Measurements from ENCODE around the gene VAV3.
A peak's percentile ranks its signal among the peaks of the same experiment; 100 is the strongest.

The VAV3 gene

GRCh38 chr1:107972391-107973180 is 7.6 kb upstream of the VAV3 start:
- Histone ChIP-seq H3K9ac (ENCODE audit: low read length in 2 of 2) (no peak overlapping the region), H3K9me3 (ENCODE audit: control insufficient read depth in 2 of 2, low read length in 2 of 2) (no peaks in the 10 kb centered on the region), H3K27me3 (ENCODE audit: control insufficient read depth in 1 of 2, insufficient read depth in 2 of 2, low read length in 2 of 2) (no peaks in the 10 kb centered on the region), H3K27ac (ENCODE audit: low read length) (no peak overlapping the region), H3K4me1 (ENCODE audit: control insufficient read depth, insufficient read depth, low read length) (no peaks in the 10 kb centered on the region), H3K36me3 (ENCODE audit: control insufficient read depth in 2 of 2, insufficient read depth in 2 of 2, low read length in 2 of 2) (no peaks in the 10 kb centered on the region), H3K4me3 (ENCODE audit: low read length in 2 of 2) (no peak overlapping the region)

- Histone ChIP-seq H3K4me1 (ENCODE audit: control insufficient read depth, insufficient read depth, low read length) (peaks cover 4% of the 10 kb centered on the region), H3K9me3 (ENCODE audit: control insufficient read depth in 2 of 2, low read length in 2 of 2) (no peaks in the 10 kb centered on the region)
Measured at GRCh38 chr1:107966550-107966949, 1.6 kb upstream of the VAV3 start.

GRCh38 chr1:107964336-107965109 is 457 bp downstream of the VAV3 start:
- Histone ChIP-seq H3K36me3 (ENCODE audit: control insufficient read depth in 2 of 2, insufficient read depth in 2 of 2, low read length in 2 of 2) (no peaks in the 10 kb centered on the region), H3K9ac (ENCODE audit: low read length in 2 of 2) (no peak overlapping the region), H3K27ac (ENCODE audit: low read length) (no peak overlapping the region), H3K4me1 (ENCODE audit: control insufficient read depth, insufficient read depth, low read length) (peaks cover 4% of the 10 kb centered on the region), H3K9me3 (ENCODE audit: control insufficient read depth in 2 of 2, low read length in 2 of 2) (no peaks in the 10 kb centered on the region), H3K27me3 (ENCODE audit: control insufficient read depth in 1 of 2, insufficient read depth in 2 of 2, low read length in 2 of 2) (peaks cover 10 to 18% of the 10 kb centered on the region in 2 donors), H3K4me3 (ENCODE audit: low read length in 2 of 2) (peak overlapping the region; percentile 42 to 72)

More at GRCh38 chr1:107966550-107966949, 1.6 kb upstream of the VAV3 start:
- no peak overlapping the region for H3K4me3 ChIP-seq (ENCODE audit: low read length in 2 of 2)
- no peaks in the 10 kb centered on the region for H3K36me3 ChIP-seq (ENCODE audit: control insufficient read depth in 2 of 2, insufficient read depth in 2 of 2, low read length in 2 of 2)
- H3K9ac ChIP-seq (ENCODE audit: low read length in 2 of 2), result no peak overlapping the region
- H3K27ac ChIP-seq (ENCODE audit: low read length), result no peak overlapping the region
- H3K27me3 ChIP-seq (ENCODE audit: control insufficient read depth in 1 of 2, insufficient read depth in 2 of 2, low read length in 2 of 2), result peaks cover 10 to 18% of the 10 kb centered on the region in 2 donors

- Histone ChIP-seq H3K36me3 (ENCODE audit: control insufficient read depth in 2 of 2, insufficient read depth in 2 of 2, low read length in 2 of 2) (no peaks in the 10 kb centered on the region), H3K4me1 (ENCODE audit: control insufficient read depth, insufficient read depth, low read length) (peaks cover 4% of the 10 kb centered on the region), H3K27ac (ENCODE audit: low read length) (no peak overlapping the region), H3K9me3 (ENCODE audit: control insufficient read depth in 2 of 2, low read length in 2 of 2) (no peaks in the 10 kb centered on the region), H3K9ac (ENCODE audit: low read length in 2 of 2) (peak overlapping the region in 1 of 2 donors; percentile 55), H3K27me3 (ENCODE audit: control insufficient read depth in 1 of 2, insufficient read depth in 2 of 2, low read length in 2 of 2) (peaks cover 10 to 18% of the 10 kb centered on the region in 2 donors), H3K4me3 (ENCODE audit: low read length in 2 of 2) (peak overlapping the region; percentile 42 to 72)
Measured at GRCh38 chr1:107963601-107964335, 1.2 kb downstream of the VAV3 start.

GRCh38 chr1:107963008-107963407 is 2.0 kb downstream of the VAV3 start:
- Histone ChIP-seq H3K9ac (ENCODE audit: low read length in 2 of 2) (no peak overlapping the region), H3K4me3 (ENCODE audit: low read length in 2 of 2) (no peak overlapping the region)

GRCh38 chr1:107954719-107955415 is 10.1 kb downstream of the VAV3 start:
- Histone ChIP-seq H3K4me3 (ENCODE audit: low read length in 2 of 2) (no peak overlapping the region), H3K27ac (ENCODE audit: low read length) (no peak overlapping the region), H3K9ac (ENCODE audit: low read length in 2 of 2) (no peak overlapping the region), H3K9me3 (ENCODE audit: control insufficient read depth in 2 of 2, low read length in 2 of 2) (no peaks in the 10 kb centered on the region), H3K27me3 (ENCODE audit: control insufficient read depth in 1 of 2, insufficient read depth in 2 of 2, low read length in 2 of 2) (no peaks in the 10 kb centered on the region), H3K4me1 (ENCODE audit: control insufficient read depth, insufficient read depth, low read length) (no peaks in the 10 kb centered on the region), H3K36me3 (ENCODE audit: control insufficient read depth in 2 of 2, insufficient read depth in 2 of 2, low read length in 2 of 2) (no peaks in the 10 kb centered on the region)

More at GRCh38 chr1:107963008-107963407, 2.0 kb downstream of the VAV3 start:
- Histone ChIP-seq H3K9me3 (ENCODE audit: control insufficient read depth in 2 of 2, low read length in 2 of 2) (no peaks in the 10 kb centered on the region), H3K27me3 (ENCODE audit: control insufficient read depth in 1 of 2, insufficient read depth in 2 of 2, low read length in 2 of 2) (peaks cover 10 to 18% of the 10 kb centered on the region in 2 donors), H3K4me1 (ENCODE audit: control insufficient read depth, insufficient read depth, low read length) (peaks cover 4% of the 10 kb centered on the region), H3K27ac (ENCODE audit: low read length) (no peak overlapping the region), H3K36me3 (ENCODE audit: control insufficient read depth in 2 of 2, insufficient read depth in 2 of 2, low read length in 2 of 2) (no peaks in the 10 kb centered on the region)

GRCh38 chr1:107954126-107954525 is 10.9 kb downstream of the VAV3 start:
- Histone ChIP-seq H3K9ac (ENCODE audit: low read length in 2 of 2) (no peak overlapping the region), H3K4me1 (ENCODE audit: control insufficient read depth, insufficient read depth, low read length) (no peaks in the 10 kb centered on the region), H3K4me3 (ENCODE audit: low read length in 2 of 2) (no peak overlapping the region), H3K27ac (ENCODE audit: low read length) (no peak overlapping the region), H3K27me3 (ENCODE audit: control insufficient read depth in 1 of 2, insufficient read depth in 2 of 2, low read length in 2 of 2) (no peaks in the 10 kb centered on the region), H3K9me3 (ENCODE audit: control insufficient read depth in 2 of 2, low read length in 2 of 2) (no peaks in the 10 kb centered on the region), H3K36me3 (ENCODE audit: control insufficient read depth in 2 of 2, insufficient read depth in 2 of 2, low read length in 2 of 2) (no peaks in the 10 kb centered on the region)

GRCh38 chr1:107953556-107953955 is 11.4 kb downstream of the VAV3 start:
- Histone ChIP-seq H3K36me3 (ENCODE audit: control insufficient read depth in 2 of 2, insufficient read depth in 2 of 2, low read length in 2 of 2) (no peaks in the 10 kb centered on the region), H3K9ac (ENCODE audit: low read length in 2 of 2) (no peak overlapping the region), H3K27ac (ENCODE audit: low read length) (no peak overlapping the region), H3K27me3 (ENCODE audit: control insufficient read depth in 1 of 2, insufficient read depth in 2 of 2, low read length in 2 of 2) (no peaks in the 10 kb centered on the region), H3K4me3 (ENCODE audit: low read length in 2 of 2) (no peak overlapping the region), H3K4me1 (ENCODE audit: control insufficient read depth, insufficient read depth, low read length) (no peaks in the 10 kb centered on the region), H3K9me3 (ENCODE audit: control insufficient read depth in 2 of 2, low read length in 2 of 2) (no peaks in the 10 kb centered on the region)

- Histone ChIP-seq H3K9me3 (ENCODE audit: control insufficient read depth in 2 of 2, low read length in 2 of 2) (no peaks in the 10 kb centered on the region), H3K4me1 (ENCODE audit: control insufficient read depth, insufficient read depth, low read length) (no peaks in the 10 kb centered on the region), H3K36me3 (ENCODE audit: control insufficient read depth in 2 of 2, insufficient read depth in 2 of 2, low read length in 2 of 2) (no peaks in the 10 kb centered on the region), H3K9ac (ENCODE audit: low read length in 2 of 2) (no peak overlapping the region), H3K4me3 (ENCODE audit: low read length in 2 of 2) (no peak overlapping the region), H3K27ac (ENCODE audit: low read length) (no peak overlapping the region), H3K27me3 (ENCODE audit: control insufficient read depth in 1 of 2, insufficient read depth in 2 of 2, low read length in 2 of 2) (no peaks in the 10 kb centered on the region)
Measured at GRCh38 chr1:107952989-107953388, 12.0 kb downstream of the VAV3 start.

- no peak overlapping the region for H3K9ac ChIP-seq (ENCODE audit: low read length in 2 of 2)
- no peak overlapping the region for H3K4me3 ChIP-seq (ENCODE audit: low read length in 2 of 2)
- no peaks in the 10 kb centered on the region for H3K9me3 ChIP-seq (ENCODE audit: control insufficient read depth in 2 of 2, low read length in 2 of 2)
- no peak overlapping the region for H3K27ac ChIP-seq (ENCODE audit: low read length)
- H3K4me1 ChIP-seq (ENCODE audit: control insufficient read depth, insufficient read depth, low read length), result no peaks in the 10 kb centered on the region
- H3K36me3 ChIP-seq (ENCODE audit: control insufficient read depth in 2 of 2, insufficient read depth in 2 of 2, low read length in 2 of 2), result no peaks in the 10 kb centered on the region
- no peaks in the 10 kb centered on the region for H3K27me3 ChIP-seq (ENCODE audit: control insufficient read depth in 1 of 2, insufficient read depth in 2 of 2, low read length in 2 of 2)
Measured at GRCh38 chr1:107950464-107950863, 14.5 kb downstream of the VAV3 start.
